HG02642 (cell line): Measurements from ENCODE around the gene PATJ.

Source experiments
- ATAC-seq: cut with Tn5 transposase; IDR thresholded peaks from one replicate; pipeline ENCODE4 v1.9.1; 2021; ENCODE audit warnings: mild to moderate bottlenecking; ENCODE audit not compliant: unreplicated experiment, poor library complexity

The PATJ gene

DNA sequence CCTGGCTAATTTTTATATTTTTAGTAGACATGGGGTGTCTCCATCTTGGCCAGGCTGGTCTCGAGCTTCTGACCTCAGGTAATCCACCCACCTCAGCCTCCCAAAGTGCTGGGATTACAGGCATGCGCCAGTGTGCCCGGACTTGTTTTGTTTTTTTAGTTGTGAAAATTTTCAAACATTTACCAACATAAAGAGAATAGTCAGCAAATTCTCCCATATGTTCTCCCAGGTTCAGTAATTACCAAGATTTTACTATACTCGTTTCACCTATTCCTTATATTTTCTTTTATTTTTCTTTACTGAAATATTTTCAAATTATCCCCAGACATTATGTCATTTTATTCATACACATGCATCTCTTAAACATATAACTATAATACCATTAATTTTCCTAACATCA is 234.3 kb downstream of the PATJ start:
- ATAC-seq, result no peak

DNA sequence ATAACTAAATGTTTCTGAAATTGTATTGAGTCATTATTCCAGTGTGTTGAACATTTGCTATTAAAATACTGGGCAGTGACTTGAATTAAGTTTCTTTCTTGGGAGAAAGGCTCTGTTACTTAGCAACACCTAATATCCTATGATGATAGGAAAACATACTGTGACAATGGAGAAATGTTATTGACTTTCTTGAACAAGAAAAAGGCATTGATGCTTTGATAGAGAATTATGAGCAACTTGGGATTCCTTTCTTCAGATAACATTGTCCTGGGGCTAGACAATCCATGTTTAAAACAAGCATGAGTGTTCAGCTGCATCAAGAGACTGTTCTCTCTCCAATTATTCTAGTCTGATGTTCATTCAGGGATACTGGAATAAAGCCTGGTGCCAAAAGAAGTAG is 236.5 kb downstream of the PATJ start:
- no peak for ATAC-seq

DNA sequence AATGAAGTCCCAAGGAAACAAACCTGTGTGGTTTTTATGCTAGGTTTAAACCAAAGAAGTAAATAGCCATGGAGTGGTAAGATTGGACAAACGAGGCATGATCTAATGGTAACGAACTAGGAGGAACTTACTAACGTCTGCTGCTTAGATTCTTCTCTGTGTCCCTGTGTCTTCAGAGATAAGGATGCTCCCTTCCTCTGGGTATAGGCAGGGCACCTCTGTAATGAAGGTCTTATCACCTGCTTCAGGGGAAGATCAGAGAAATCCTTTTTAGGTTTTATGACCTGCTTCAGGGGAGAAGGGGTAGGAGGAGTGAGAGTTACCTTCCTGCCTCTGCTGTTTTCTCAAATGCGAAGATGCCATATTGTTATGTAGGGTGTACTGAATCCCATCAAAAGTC is 237.4 kb downstream of the PATJ start:
- ATAC-seq, result no peak

DNA sequence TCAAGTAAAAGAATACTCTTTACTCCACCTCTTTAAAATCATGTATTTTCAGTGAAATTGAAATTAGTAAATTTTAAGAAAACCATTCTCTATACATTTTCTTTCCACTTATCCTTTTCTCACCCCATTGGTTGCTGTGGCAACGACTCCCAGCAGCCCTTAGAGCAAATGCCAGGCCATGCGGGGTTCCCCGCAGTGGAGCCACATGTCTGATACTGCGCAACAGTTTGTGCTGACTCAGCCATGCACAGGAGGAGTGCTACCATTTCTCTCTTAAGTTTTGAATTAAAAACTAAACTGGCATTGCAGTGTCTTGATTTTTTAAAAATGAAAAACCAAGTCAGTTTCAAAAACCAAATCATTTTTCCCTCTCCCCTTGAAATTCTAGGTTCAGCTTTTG is 238.3 kb downstream of the PATJ start:
- ATAC-seq, result no peak

DNA sequence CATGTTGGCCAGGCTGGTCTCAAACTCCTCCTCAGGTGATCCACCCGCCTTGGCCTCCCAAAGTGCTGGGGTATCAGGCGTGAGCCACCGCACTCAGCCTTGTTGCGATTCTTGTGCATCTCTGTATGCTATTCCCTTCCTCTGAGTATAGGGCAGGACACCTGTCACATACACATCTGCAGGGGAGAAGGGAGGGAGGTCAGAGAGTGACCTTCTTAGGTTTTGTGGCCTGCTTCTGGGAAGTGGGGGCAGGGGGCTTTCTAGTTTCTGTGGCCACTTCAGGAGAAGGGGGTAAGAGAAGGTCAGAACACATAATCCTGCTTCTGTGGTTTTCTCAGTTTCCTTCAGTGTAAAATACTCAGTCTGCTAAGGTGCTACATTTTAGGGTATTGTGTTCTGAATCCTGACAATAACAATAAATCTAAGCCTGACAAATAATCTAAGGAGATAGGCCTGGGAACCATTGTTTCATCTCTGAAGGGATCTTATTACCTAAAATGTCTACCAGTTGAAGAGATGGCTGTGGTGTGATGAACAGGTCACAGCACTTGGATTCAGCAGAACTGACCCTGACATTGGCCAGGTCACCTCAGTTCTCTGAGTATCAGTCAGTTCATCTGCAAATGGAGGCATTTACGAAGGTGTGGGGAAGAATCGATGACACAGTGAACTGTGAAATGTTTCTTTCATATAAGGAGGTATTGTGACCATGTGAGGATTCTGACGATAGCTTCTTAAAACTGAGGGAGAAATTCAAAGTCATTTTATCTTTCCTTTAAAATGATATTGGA is 239.8 kb downstream of the PATJ start:
- ATAC-seq, result no peak

DNA sequence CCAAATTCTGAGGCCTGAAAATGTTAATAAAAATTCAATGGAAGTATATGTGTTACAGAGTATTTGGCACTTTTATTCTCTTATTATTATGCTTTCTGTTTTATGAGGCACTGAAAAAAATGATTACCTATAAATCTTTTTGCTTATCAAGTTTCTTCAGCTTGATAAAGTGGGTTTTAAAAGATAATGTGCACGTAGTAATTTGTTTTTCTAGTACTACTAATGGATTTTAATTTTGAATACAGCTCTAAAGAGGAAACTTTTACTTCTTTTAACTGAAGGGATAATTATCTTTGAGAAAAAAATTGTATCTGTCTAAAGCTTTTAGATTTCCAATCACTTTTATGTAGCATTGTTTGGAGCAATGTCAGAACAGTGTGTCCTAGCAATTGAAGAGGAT is 241.0 kb downstream of the PATJ start:
- ATAC-seq, result no peak

DNA sequence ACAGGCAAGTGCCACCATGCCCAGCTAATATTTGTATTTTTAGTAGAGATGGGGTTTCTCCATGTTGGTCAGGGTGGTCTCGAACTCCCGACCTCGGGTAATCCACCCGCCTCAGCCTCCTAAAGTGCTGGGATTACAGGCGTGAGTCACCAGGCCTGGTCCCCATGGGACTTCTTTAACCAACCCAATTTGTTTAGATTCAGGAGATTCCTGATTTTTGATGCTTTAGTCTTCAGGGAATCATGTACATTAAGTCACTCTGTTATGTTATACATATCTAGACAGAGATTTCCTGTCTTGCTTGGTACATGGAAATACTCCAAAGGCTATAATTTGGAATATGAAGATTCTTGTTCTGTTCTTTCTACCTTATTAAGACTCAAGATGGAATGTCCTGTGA is 250.0 kb downstream of the PATJ start:
- no peak for ATAC-seq

DNA sequence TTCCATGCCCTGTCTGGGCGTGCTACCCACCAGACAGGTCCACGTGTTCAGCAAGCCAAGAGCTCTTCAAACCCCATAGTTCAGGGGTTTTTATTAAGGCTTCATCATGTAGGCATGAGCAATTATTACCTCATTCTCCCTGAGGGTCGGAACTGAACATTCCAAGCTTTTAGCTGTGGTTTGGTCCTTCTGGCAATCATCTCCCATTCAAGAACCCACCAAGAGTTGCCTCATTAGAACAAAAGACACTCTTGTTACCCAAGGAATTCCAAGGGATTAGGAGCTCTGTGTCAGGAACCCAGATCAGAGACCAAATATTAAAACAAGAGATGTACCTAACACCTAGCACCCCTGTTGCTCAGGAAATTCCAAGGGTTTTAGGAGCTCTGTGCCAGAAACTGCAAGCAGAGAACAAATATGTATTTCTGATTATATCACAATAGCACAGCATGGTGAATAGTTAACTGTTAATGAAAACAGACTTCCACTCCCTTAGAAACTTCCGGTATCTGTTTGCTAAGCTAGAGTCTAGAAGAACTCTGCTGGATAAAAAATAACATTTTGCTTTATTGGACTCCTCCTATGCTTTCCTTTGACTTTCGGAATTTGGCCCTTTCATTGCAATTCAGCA is 251.2 kb downstream of the PATJ start:
- no peak for ATAC-seq

DNA sequence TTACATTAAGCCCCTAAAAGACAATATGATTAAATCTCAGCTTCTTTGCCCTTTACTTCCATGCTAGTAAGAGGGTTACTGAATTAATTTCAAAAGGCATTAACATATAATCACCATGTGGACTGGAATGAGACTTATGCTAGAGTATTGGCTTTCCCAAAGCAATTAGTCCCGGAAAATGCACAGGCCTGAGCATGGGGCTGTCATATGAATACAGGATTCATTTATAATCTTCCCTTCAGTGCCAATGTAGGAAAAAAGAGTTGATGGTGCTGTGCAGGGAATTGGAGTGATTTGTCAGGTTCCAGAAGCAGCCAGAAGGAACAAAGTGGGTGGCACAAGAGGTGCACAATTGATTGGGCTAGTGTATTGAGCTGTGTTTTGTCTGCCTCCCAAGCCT is 253.4 kb downstream of the PATJ start:
- no peak for ATAC-seq

DNA sequence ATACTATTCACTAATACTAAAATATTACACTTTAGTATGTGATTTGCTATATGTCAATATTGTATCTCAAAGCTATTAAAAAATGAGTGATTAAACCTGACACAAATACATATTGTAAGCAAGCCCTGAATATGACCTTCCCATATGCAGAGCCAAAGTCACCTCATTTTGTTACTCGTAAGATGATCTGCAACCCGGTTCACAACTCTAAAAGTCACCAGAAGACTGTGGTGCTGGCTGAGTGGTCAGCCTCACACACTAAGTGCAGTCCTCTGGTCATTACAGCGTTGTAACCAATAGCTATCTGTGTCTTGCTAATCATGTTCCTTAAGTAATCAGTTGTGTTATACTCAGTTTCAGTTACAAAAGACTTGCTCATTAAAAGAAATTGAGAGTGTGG is 254.8 kb downstream of the PATJ start:
- ATAC-seq, result no peak

DNA sequence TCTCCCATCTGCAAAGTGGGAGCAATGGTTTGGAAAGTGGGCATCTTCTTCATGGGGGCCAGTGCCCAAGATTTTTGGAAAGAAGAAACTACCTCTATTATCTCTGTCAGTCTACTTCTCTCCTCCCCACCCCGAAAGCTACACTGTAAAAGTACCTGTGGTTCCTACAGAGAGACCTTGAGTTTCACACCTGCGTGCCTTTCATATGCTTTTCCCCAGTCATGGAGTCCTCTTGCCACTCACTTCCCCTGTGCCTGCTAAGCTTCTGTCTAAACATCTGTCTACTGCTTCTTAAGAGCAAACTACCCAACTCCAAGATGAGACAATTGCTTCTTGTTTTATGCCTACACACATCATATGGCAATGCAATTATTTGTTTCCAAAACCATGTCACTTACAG is 261.5 kb downstream of the PATJ start:
- ATAC-seq, result no peak

DNA sequence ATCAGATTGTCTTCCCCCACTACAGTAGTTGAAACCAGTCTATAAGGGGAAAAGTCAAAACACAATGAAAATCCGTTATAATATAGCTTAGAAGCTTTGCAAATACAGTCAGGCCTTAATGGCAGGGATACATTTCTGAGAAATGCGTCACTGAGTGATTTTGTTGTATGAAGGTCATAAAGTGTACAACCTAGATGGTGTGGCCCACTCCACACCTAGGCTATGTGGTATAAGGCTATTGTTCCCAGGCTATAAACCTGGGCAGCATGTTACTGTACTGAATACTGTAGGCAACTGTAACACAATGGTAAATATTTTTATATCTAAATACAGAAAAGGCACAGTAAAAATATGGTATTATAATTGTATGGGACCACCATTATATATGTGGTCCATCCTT is 264.4 kb downstream of the PATJ start:
- ATAC-seq, result no peak

DNA sequence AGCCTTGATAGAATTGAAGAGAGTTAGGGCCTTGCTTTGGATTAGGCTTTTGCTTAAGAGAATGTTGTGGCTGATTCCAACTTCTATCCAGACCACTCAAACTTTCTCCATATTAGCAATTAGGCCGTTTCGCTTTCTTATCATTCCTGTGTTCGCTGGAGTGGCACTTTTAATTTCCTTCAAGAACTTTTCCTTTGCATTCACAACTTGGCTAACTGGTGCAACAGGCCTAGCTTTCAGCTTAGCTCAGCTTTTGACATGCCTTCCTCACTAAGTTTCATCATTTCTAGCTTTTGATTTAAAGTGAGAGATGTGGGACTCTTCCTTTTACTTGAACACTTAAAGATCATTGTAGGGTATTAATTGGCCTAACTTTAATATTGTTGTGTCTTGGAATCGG is 268.7 kb downstream of the PATJ start:
- ATAC-seq, result no peak

DNA sequence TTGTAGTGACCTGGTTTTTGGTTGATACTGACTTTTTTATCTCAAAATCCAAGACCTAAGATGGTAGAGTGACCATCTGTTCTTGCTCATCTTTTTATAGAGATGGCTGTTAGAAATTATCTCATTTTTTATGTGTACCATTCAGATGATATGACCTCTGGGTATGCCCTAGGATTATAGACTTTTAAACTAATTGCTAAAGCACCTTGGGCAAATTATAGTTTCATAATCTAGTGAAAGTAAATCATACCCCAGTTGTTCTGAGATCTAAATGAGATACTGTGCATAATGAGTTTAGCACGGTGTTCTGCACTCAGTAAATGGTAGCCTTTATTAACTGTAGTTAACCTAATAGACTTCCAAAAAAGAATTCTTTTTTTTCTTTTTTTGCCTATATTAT is 269.8 kb downstream of the PATJ start:
- no peak for ATAC-seq

DNA sequence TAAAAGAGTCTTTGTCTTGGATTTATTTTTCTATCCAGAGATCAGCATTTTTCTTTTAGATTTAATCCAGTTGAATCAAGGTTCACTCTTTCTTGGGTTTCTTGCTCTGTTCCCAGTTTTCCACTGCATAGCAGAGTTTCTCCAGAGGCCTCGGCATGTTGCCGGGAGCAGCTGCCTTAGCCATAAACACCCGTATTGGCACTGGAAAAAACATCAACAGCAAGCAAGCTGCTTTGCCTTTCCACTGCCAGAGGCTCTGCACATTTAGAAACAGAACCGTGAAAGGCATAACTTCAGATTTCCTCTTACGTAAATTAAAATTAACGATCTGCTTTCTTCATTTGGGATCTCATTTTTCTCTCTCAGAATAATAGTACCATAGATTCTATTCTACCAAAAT is 270.6 kb downstream of the PATJ start:
- ATAC-seq, result no peak

DNA sequence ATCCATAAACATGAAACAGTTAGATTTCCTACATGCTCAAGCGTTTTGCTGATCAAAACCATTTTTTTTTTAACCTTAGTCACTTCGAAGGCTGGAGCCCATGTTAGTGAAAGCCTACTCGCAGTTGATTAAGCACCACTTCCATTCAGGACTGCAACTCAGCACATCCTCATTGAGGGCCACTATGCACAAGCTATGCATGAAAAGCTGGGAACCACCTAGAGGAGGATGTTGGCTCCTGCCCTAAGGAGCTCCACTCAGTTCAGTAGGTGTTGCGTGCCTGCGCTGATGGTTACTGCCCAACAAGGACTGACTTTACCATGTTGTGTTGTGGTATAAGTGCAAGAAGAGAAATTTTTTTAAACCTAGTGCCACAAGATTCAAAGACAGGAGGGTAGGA is 271.0 kb downstream of the PATJ start:
- no peak for ATAC-seq

DNA sequence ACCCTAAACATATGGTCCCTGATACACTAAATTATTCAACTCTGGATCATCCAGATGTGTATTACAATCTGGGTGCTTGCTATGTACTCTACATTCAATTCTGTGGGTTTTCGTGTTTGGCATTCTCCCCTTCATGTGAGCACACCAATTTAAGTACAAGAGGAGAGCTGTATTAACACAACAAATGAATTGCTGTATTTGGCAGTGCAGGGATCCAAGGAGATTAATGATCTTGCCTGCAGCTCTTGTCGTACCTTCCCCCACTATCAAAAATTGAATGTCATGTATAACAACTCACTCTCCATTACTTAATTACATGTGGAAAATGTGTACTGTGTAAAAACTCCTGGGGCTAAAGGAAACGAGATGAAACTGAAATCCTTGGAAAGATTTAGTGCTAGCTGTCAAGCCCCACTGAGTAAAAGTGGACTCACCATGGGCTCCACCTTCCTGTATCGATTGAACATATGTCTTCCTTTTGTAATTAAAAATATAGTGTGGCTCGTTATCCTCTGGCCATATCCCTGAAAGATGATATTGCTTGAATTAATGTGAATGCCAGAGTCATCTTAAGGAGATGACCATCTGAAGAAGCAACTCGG is 280.2 kb downstream of the PATJ start:
- ATAC-seq, result no peak

DNA sequence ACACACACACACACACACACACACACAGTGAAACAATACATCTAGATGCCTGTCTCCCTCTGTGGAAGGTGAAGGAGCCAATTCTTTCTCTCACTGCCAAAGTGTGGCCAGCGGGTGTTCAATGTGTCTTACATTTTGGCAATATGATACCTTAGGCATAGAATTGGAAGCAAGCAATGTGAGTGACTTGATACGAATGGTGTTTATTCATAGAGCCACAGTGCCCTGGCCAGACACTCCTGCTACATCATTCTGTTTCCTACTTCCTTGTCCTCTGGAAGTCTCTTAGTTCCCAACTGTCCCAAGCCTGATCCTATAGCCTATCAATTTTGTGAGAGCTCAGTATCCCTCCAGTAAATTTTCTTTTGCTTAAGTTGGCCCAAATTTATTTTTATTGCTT is 282.4 kb downstream of the PATJ start:
- ATAC-seq, result no peak

DNA sequence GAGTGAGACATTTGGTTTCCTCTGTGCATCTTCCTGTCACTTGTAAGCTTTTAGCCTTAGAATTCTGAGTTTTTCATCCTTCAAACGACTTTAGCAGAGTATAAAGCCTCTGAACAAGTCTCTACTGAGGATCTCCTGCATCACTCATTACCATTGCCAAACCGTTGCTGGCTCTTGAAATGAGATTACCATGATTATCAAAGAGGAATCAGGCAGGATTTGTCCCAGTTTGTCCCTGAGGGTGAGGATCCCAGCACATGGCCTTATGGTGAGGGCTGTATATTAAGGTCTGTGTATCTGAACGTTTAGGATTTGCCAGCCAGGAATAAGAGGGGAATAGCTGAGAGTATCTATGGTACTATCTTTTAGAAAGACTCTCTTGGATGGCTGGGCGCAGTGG is 282.9 kb downstream of the PATJ start:
- no peak for ATAC-seq

DNA sequence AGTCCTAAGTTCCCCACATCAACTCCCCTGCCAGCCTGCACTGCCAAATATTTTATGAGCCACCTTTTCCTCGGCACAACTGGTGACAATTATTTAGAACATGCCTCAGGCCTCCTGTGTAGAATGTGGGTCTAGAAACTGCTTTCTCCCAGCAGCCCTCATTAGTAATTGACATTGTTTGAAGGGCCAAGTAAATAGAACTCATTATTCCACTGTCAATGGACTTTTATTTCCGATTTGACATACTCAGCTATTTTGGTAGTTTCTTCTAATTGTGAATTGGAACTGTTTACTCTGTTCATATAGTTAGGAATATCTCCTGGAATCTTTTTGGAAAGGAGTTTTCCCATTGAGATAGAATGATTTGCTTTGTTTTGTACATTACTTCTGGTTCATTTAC is 283.6 kb downstream of the PATJ start:
- no peak for ATAC-seq

DNA sequence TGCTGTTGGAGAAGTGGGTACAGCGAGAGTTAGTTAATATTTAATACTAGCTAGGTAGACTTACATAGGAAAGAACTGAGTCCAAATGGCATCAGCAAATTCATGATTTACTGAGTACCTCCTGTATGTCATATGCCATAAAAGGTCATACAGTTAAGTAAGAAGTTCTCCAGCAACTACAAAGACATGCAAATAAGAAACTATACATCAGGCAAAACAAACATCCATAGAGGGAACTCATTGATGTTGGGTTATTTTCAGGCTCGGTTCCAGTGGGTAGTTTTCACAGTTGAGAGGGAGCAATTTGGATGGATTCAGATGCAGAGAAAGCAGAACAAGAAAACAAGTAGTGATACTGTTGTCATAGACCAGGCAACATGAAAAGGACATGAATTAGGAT is 287.4 kb downstream of the PATJ start:
- ATAC-seq, result no peak

DNA sequence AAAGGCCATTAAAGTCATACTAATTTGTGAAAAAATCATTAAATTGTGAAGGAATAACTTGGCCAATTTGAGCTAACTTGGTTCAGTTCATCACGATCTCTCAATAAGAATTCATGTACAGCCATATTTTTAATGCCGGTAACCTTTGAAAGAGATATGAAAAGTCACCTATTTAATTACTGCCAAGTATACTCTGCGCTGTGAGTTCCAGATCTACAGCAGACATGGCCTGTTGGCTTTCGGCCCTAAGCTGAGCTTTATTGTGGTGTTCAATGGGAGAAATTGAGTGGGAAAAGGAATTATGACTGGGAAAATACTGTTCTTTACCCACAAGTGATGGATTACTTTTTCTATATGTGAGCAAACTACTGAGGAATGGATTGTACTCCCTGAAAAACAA is 292.5 kb downstream of the PATJ start:
- no peak for ATAC-seq
